Stimulated activated CD4-positive, alpha-beta T cell treated with anti-CD3 and anti-CD28 coated beads, Interleukin-15, amount 100 ng/mL, for 24 hours (primary cell): ENCODE data around the gene PIK3CD.
"Not testable (repeated sequence)": the region's sequence is repeated elsewhere in the genome, so short reads cannot be mapped to it uniquely, and the experiment has no call there.

Experiments
- DNase-seq: peaks from one replicate; pipeline ENCODE4 v3.0.0-alpha.2; 2020

PIK3CD gene

DNA sequence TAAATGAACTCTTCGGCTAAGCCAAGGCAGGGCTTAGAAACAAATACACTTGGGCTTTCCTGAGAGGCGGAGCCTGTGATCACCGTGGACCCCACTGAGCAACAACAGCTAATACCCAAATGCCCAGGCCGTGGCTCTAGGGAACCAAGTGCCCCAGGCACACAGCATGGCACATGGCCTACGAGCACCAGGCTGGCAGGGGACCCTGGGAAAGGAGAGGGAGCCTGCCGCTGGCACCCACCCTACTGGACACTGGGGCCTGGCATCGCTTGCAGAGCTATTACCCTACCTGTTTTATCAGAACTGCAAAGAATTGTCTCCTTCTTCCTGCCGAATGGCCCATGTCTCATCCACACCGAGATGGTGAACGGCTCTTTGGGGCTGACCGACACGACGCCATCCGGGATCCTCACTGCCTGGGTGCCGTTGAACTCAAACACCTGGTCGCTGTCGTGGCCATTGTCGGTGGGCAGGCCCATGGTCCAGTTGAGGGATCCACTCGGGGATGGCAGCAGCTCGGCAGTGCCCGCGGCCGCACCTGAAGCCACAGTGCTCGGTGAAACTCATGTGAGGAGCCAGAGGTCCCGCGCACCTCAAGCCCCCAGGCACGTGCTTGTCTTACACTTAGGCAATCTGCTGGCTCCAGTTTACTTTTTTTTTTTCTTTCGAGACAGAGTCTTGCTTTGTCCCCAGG lies 92.7 kb downstream of the PIK3CD start:
- DNase-seq: no peak

GRCh38 chr1:9746211-9746610 lies 94.7 kb downstream of the PIK3CD start:
- no peak for DNase-seq

GRCh38 chr1:9746651-9747050 lies 95.1 kb downstream of the PIK3CD start:
- no peak for DNase-seq

GRCh38 chr1:9748391-9748790 lies 96.9 kb downstream of the PIK3CD start:
- DNase-seq: not testable (repeated sequence)

DNA sequence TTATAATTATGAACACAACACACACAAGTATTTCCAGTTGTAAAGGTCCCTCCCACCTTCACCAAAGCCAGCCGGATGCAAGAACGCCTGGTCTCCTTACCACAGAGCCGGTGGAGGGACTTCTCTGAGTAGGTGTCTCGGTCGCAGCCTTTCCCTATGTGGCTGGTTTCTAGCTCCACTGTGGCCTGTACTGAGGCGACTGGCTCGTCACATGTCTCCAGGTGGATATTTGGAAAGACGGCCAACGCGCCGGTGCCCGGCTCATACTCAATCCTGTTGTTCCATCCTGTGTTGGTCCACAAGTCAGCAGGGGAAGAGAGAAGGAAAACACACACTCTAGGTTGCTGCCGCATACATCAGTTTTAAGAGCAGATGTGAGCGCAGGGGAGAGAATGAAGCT lies 97.8 kb downstream of the PIK3CD start:
- no peak for DNase-seq

GRCh38 chr1:9751971-9752370 lies 100.4 kb downstream of the PIK3CD start:
- DNase-seq: no peak

DNA sequence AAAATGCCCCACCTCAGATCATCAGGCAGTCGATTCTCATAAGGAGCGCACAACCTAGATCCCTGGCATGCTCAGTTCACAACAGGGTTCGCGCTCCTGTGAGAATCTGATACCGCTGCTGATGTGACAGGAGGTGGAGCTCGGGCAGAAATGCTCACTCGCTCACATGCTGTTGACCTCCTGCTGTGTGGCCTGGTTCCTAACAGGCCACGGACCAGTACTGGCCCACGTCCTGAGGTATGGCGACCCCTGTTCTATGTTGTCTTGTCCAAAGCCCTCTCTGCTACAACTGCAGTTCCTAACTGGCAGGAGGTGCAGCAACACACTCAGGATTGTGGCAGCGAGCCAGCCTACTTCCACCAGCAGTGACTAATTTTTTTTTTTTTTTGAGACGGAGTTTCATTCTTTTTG lies 101.6 kb downstream of the PIK3CD start:
- DNase-seq: no peak

DNA sequence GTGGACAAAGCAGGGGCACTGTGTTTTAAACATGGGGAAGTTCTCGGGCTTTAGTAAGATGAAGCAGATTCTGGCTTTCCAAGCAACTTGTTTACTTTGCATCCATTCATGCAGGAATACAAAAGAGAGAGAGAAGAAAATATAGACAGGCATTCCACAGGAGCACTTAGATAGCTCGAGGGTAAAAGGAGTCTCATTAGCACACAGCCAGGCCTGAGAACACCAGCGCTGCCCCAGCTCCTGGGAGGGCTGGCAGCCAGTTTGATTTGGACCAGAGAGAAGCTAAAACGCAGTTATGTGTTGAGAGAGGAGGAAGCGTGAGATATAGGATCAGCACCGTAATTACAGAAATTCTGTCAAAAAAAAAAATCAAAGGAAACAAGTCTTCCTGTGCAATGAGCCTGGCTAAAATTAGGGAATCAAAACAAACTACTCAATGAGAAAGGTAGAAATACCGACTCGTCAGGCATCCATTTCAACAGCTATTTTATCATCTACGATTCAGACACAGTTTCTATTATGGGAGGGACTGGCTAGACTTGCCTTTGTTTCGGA lies 104.0 kb downstream of the PIK3CD start:
- DNase-seq: no peak

GRCh38 chr1:9758559-9759121 lies 107.1 kb downstream of the PIK3CD start:
- no peak for DNase-seq

GRCh38 chr1:9759939-9760338 lies 108.4 kb downstream of the PIK3CD start:
- DNase-seq: no peak

DNA sequence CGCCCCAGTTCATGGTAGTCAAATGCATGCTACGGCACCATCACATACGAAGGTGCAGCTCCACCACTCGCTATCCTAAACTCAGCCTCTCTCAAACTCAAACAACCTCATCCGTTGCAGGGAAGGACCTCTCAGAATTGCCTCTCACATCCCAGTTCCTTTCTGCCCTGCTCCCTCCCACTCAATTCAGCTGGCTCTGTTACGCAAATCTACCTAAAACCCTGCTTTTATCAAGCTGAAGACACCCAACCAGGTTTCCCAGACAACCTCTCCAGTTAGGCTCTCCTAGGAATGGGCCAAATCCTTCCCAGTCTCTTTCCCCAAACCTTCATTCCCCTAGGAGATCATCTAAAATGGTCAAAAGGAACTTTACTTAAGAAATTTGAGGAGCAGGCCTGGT lies 109.3 kb downstream of the PIK3CD start:
- DNase-seq: no peak

GRCh38 chr1:9761855-9762254 lies 110.3 kb downstream of the PIK3CD start:
- no peak for DNase-seq

GRCh38 chr1:9762446-9762845 lies 110.9 kb downstream of the PIK3CD start:
- DNase-seq: not testable (repeated sequence)

DNA sequence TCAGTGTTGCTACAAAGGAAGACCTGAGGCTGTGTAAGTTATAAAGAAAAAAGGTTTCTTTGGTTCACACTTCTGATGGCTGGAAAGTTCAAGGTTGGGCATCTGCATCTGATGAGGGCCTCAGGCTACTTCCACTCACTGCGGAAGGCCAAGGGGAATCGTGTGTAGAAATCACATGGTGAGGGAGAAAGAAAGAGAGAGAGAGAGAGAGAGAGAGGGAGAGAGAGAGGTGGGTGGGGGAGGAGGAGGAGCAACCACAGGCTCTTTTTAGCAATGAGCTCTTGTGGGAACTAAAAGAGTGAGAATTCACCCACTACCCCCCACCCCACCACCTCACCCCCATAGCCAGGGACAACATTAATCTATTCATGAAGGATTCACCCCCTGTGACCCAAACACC lies 112.4 kb downstream of the PIK3CD start:
- DNase-seq: no peak

GRCh38 chr1:9764550-9764949 lies 113.0 kb downstream of the PIK3CD start:
- no peak for DNase-seq

DNA sequence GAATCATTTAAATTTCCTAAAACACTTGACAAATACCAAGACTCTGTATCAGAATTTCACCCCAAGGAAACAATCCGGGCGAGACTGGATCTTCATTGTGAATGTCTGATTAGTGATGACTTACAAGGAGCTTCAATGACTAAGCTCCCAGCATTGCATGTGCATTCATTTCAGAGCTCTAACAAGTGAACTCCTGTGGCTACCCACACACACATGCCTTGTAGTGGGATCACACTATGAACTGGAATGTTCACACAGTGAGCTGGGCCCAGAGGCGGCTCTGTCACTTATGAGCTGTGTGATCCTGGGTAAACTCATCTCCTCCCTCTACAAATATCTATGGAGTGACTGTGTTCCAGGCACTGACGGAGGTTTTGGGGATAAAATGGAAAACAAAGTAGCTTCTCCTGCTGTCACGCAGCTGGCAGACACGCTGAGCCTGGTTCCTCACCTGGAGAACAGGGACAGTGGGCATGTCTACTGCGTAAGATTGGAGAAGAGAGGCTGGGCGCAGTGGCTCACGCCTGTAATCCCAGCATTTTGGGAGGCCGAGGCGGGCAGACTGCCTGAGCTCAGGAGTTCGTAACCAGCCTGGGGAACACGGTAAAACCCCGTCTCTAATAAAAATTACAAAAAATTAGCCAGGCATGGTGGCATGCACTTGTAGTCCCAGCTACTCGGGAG lies 115.4 kb downstream of the PIK3CD start:
- no peak for DNase-seq

DNA sequence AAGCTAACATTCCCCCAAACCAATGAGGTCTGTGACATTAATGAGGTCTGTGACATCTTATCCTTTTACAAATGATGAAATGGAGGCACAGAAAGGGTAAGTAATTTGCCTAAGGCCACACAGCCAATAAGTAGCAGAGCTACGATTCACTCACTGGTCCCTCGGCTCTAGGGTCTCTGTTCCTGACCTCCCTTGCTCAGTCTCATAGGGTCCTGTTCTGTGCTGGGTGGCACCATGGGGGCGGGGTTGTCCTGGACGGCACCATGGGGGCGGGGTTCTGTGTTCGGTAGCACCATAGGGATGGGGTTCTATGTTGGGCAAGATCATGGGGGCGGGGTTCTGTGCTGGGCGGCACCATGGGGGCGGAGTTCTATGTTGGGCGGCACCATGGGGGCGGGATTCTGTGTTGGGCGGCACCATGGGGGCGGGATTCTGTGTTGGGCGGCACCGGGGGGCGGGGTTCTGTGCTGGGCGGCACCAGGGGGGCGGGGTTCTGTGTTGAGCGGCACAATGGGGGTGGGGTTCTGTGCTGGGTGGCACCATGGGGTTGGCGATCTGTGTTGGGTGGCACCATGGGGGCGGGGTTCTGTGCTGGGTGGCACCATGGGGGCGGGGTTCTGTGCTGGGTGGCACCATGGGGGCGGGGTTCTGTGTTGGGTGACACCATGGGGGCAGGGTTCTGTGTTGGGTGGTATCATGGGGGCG lies 116.6 kb downstream of the PIK3CD start:
- DNase-seq: peak; percentile 38

DNA sequence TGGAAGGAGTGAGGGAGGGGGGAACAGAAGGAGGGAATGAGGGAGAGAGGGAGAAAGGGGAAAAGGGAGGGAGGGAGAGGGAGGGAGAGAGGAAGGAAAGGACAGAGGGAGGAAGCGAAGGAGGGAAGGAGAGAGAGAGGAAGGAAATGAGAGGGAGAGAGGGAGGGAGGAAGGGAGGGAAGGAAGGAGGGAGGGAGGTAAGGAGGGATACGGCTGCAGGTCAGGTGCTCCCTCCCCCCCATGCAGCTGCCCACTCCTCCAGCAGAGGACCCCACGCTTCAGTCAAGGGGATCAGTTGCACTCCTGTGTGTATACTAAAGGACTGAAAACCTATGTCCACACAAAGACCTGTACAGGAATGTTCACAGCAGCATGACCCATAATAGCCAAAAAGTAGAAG lies 117.5 kb downstream of the PIK3CD start:
- DNase-seq: no peak

DNA sequence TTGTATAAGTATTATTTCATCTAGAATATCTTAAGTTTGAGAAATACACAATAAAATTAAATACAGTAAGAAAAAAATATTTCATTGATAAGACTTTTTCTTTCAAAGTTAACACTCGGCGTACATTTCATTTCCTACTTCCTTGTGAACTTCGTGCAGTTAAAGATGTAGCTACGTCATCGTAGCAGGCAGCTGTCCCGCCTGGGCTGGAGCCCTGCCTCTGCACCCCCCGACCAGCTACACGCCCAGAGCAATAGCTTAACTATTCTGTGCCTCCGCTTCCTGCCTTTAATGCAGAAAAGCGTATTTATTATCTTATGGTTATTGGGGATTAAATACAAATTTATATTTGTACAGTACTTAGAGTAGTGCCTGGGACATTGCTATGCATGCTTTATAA lies 118.8 kb downstream of the PIK3CD start:
- no peak for DNase-seq

DNA sequence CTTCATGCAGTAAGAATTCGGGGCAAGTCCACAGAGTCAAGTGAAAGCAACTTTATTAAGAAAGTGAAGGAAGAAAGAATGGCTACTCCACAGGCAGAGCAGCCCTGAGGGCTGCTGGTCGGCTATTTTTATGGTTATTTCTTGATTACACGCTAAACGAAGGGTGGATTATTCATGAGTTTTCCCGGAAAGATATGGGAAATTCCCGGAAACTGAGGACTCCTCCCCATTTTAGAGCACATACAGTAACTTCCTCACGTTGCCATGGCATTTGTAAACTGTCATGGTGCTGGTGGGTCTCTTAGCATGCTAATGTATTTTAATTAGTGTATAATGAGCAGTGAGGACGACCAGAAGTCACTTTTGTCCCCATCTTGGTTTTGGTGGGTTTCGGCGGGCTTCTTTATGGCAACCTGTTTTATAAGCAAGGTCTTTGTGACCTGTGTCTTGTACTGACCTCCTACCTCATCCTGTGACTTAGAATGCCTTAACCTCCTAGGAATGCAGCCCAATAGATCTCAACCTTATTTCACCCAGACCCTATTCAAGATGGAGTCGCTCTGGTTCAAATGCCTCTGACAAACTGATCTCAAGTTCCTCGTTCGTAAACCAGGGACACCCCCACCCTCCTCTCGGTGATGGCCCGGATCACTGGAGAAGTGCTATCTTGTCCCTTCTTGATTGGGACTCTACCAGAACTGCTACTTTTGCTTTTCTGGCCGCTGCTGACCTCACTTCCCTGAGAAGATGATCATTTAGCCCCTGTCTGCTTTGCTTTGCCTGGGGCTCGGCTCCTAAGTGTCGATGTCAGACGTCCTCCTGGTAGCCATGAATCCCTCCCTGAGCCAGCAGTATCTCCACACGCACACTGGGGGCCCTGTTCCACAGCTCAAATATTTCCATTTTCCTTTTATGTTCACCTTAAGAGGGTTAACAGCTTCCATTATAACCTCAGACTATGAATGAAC lies 123.5 kb downstream of the PIK3CD start:
- DNase-seq: no peak

DNA sequence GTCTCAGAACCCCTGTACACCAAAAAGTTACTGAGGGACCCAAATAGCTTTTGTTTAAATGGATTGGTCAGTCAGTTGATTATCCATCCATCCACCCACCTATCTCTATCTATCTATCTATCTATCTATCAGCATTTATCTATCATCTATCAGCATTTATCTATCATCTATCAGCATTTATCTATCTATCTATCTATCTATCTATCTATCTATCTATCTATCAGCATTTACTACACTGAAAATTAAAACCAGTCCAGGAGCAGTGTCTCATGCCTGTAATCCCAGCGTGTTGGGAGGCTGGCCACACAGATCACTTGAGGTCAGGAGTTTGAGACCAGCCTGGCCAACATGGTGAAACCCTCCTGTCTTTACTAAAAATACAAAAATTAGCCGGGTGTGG lies 125.2 kb downstream of the PIK3CD start:
- DNase-seq: no peak
